ENCODE results near the gene UTP15. TPM values are rescaled to one million over a fixed set of nuclear protein-coding genes. Genes with fewer than 3 reads are reported as not detected.

UTP15 gene
- total RNA-seq, 4 donors from 2014 or later: 8.3 to 26.9 (median 15.4) TPM

GRCh38 chr5:73615085-73615484 is 49.5 kb downstream of the UTP15 start:
- DNase-seq: no peak
- Histone ChIP-seq H3K4me1 (no peaks in the 10 kb centered on the region), H3K4me3 (no peak overlapping the region), H3K36me3 (no peaks in the 10 kb centered on the region), H3K9me3 (no peaks in the 10 kb centered on the region), H3K27ac (no peak overlapping the region), H3K27me3 (no peaks in the 10 kb centered on the region)
- TF ChIP-seq POLR2A (IDR thresholded peaks at IDR 0.05) (no peak), CTCF (IDR thresholded peaks at IDR 0.05 in 4 of 5, conservative IDR thresholded peaks at IDR 0.05 in 1 of 5) (no peak)
- in situ Hi-C loops (cut with MboI; ENCODE audit: low sequenced_read_pairs in 4 of 4) (no loop called here), intact Hi-C loops (cut with DNase I; ENCODE audit: low total_unique reads) (no loop called here)
- no peak for ATAC-seq

- intact Hi-C loops (cut with DNase I; ENCODE audit: low total_unique reads): no loop called here
- ATAC-seq (no peak), DNase-seq (no peak)
- Histone ChIP-seq H3K4me1 (no peaks in the 10 kb centered on the region), H3K9me3 (no peaks in the 10 kb centered on the region), H3K4me3 (no peak overlapping the region), H3K27me3 (no peaks in the 10 kb centered on the region), H3K36me3 (no peaks in the 10 kb centered on the region), H3K27ac (no peak overlapping the region)
- TF ChIP-seq CTCF (IDR thresholded peaks at IDR 0.05 in 4 of 5, conservative IDR thresholded peaks at IDR 0.05 in 1 of 5) (no peak), POLR2A (IDR thresholded peaks at IDR 0.05) (no peak)
- in situ Hi-C loops (cut with MboI; ENCODE audit: low sequenced_read_pairs in 4 of 4): no loop called here
Measured at GRCh38 chr5:73615947-73616346, 50.4 kb downstream of the UTP15 start.

- Histone ChIP-seq H3K27ac (no peak overlapping the region), H3K4me3 (no peak overlapping the region), H3K4me1 (no peaks in the 10 kb centered on the region), H3K27me3 (no peaks in the 10 kb centered on the region), H3K9me3 (no peaks in the 10 kb centered on the region), H3K36me3 (no peaks in the 10 kb centered on the region)
- ATAC-seq (no peak), DNase-seq (no peak)
- in situ Hi-C loops (cut with MboI; ENCODE audit: low sequenced_read_pairs in 4 of 4) (no loop called here), intact Hi-C loops (cut with DNase I; ENCODE audit: low total_unique reads) (no loop called here)
- TF ChIP-seq CTCF (IDR thresholded peaks at IDR 0.05 in 4 of 5, conservative IDR thresholded peaks at IDR 0.05 in 1 of 5): no peak
- no peak for TF ChIP-seq POLR2A (IDR thresholded peaks at IDR 0.05)
Measured at GRCh38 chr5:73617510-73618279, 52.2 kb downstream of the UTP15 start.

GRCh38 chr5:73619606-73620333 is 54.2 kb downstream of the UTP15 start:
- no peak overlapping the region for H3K27ac ChIP-seq
- H3K4me3 ChIP-seq: no peak overlapping the region
- H3K36me3 ChIP-seq: no peaks in the 10 kb centered on the region
- no peaks in the 10 kb centered on the region for H3K27me3 ChIP-seq
- TF ChIP-seq CTCF (IDR thresholded peaks at IDR 0.05 in 4 of 5, conservative IDR thresholded peaks at IDR 0.05 in 1 of 5) (no peak), POLR2A (IDR thresholded peaks at IDR 0.05) (no peak)
- ATAC-seq (no peak), DNase-seq (no peak)
- no peaks in the 10 kb centered on the region for H3K9me3 ChIP-seq
- intact Hi-C loops (cut with DNase I; ENCODE audit: low total_unique reads): no loop called here
- H3K4me1 ChIP-seq: no peaks in the 10 kb centered on the region
- in situ Hi-C loops (cut with MboI; ENCODE audit: low sequenced_read_pairs in 4 of 4): no loop called here

All from gastrocnemius medialis (tissue), 4 donors.